Duodenal mucosa (tissue), 2 donors: Measurements from ENCODE around the gene ENPP6.

ENCODE experiments used
- H3K27ac ChIP-seq: one replicate; pipeline ENCODE4 v1.7.0; 2013; ENCODE audit warnings: low read depth, low read length
- H3K27me3 ChIP-seq, 2 donors: one replicate each; pipeline ENCODE4 v1.7.0; 2013; ENCODE audit warnings: low read length in 2 of 2, control low read depth in 1 of 2; ENCODE audit not compliant: insufficient read depth in 2 of 2, control insufficient read depth in 1 of 2
- H3K36me3 ChIP-seq, 2 donors: one replicate each; pipeline ENCODE4 v1.7.0; 2013; ENCODE audit warnings: low read length in 2 of 2, control low read depth in 1 of 2; ENCODE audit not compliant: insufficient read depth in 2 of 2, control insufficient read depth in 1 of 2
- H3K4me1 ChIP-seq, 2 donors: one replicate each; pipeline ENCODE4 v1.7.0; 2013; ENCODE audit warnings: low read length in 2 of 2, control low read depth in 1 of 2; ENCODE audit not compliant: insufficient read depth in 2 of 2, control insufficient read depth in 1 of 2
- H3K4me3 ChIP-seq, 2 donors: one replicate each; pipeline ENCODE4 v1.7.0; 2013; ENCODE audit warnings: low read length in 2 of 2, low read depth in 1 of 2
- H3K9ac ChIP-seq, 2 donors: one replicate each; pipeline ENCODE4 v1.7.0; 2013; ENCODE audit warnings: low read length in 2 of 2, low read depth in 1 of 2
- H3K9me3 ChIP-seq, 2 donors: one replicate each; pipeline ENCODE4 v1.7.0; 2013; ENCODE audit warnings: low read length in 2 of 2, control low read depth in 1 of 2; ENCODE audit not compliant: control insufficient read depth in 1 of 2

ENPP6 gene

GRCh38 chr4:184100297-184100885 is 117.3 kb downstream of the ENPP6 start:
- Histone ChIP-seq H3K36me3 (no peaks in the 10 kb centered on the region), H3K4me3 (no peak overlapping the region), H3K9ac (no peak overlapping the region), H3K27me3 (no peaks in the 10 kb centered on the region), H3K9me3 (no peaks in the 10 kb centered on the region), H3K4me1 (peaks cover 5 to 9% of the 10 kb centered on the region in 2 donors), H3K27ac (no peak overlapping the region)

GRCh38 chr4:184099535-184099966 is 118.1 kb downstream of the ENPP6 start:
- Histone ChIP-seq H3K4me1 (peaks cover 5% of the 10 kb centered on the region in 2 donors), H3K9ac (no peak overlapping the region), H3K27me3 (no peaks in the 10 kb centered on the region), H3K27ac (no peak overlapping the region), H3K4me3 (no peak overlapping the region), H3K9me3 (no peaks in the 10 kb centered on the region), H3K36me3 (no peaks in the 10 kb centered on the region)

- Histone ChIP-seq H3K27me3 (no peaks in the 10 kb centered on the region), H3K27ac (no peak overlapping the region), H3K4me3 (no peak overlapping the region), H3K36me3 (no peaks in the 10 kb centered on the region), H3K9me3 (no peaks in the 10 kb centered on the region), H3K9ac (no peak overlapping the region), H3K4me1 (peaks cover 0 to 3% of the 10 kb centered on the region in 2 donors)
Observed at GRCh38 chr4:184099000-184099399, 118.7 kb downstream of the ENPP6 start.

GRCh38 chr4:184097815-184098214 is 119.9 kb downstream of the ENPP6 start:
- Histone ChIP-seq H3K4me3 (no peak overlapping the region), H3K9me3 (no peaks in the 10 kb centered on the region), H3K27ac (no peak overlapping the region), H3K4me1 (peaks cover 0 to 3% of the 10 kb centered on the region in 2 donors), H3K27me3 (no peaks in the 10 kb centered on the region), H3K36me3 (no peaks in the 10 kb centered on the region), H3K9ac (no peak overlapping the region)

GRCh38 chr4:184097241-184097605 is 120.5 kb downstream of the ENPP6 start:
- H3K27me3 ChIP-seq, result no peaks in the 10 kb centered on the region
- no peaks in the 10 kb centered on the region for H3K36me3 ChIP-seq
- no peak overlapping the region for H3K27ac ChIP-seq
- peak overlapping the region; percentile 13 to 64 for H3K4me3 ChIP-seq
- H3K4me1 ChIP-seq, result peaks cover 0 to 3% of the 10 kb centered on the region in 2 donors
- H3K9me3 ChIP-seq, result no peaks in the 10 kb centered on the region
- H3K9ac ChIP-seq, result peak overlapping the region in 1 of 2 donors; percentile 4

GRCh38 chr4:184096561-184097240 is 121.0 kb downstream of the ENPP6 start:
- Histone ChIP-seq H3K27me3 (no peaks in the 10 kb centered on the region), H3K27ac (no peak overlapping the region), H3K4me3 (peak overlapping the region; percentile 13 to 64), H3K9me3 (no peaks in the 10 kb centered on the region), H3K4me1 (peaks cover 0 to 3% of the 10 kb centered on the region in 2 donors), H3K36me3 (no peaks in the 10 kb centered on the region), H3K9ac (peak overlapping the region in 1 of 2 donors; percentile 4)

GRCh38 chr4:184094532-184095159 is 123.0 kb downstream of the ENPP6 start:
- Histone ChIP-seq H3K9ac (no peak overlapping the region), H3K36me3 (no peaks in the 10 kb centered on the region), H3K4me3 (no peak overlapping the region), H3K9me3 (no peaks in the 10 kb centered on the region), H3K27me3 (no peaks in the 10 kb centered on the region), H3K4me1 (peaks cover 0 to 3% of the 10 kb centered on the region in 2 donors), H3K27ac (no peak overlapping the region)

GRCh38 chr4:184091986-184092385 is 125.7 kb downstream of the ENPP6 start:
- Histone ChIP-seq H3K9me3 (no peaks in the 10 kb centered on the region), H3K9ac (no peak overlapping the region), H3K36me3 (no peaks in the 10 kb centered on the region), H3K4me1 (no peaks in the 10 kb centered on the region), H3K4me3 (no peak overlapping the region), H3K27ac (no peak overlapping the region), H3K27me3 (no peaks in the 10 kb centered on the region)

- Histone ChIP-seq H3K4me1 (no peaks in the 10 kb centered on the region), H3K9me3 (no peaks in the 10 kb centered on the region), H3K4me3 (no peak overlapping the region), H3K27me3 (no peaks in the 10 kb centered on the region), H3K9ac (no peak overlapping the region), H3K27ac (no peak overlapping the region), H3K36me3 (no peaks in the 10 kb centered on the region)
Observed at GRCh38 chr4:184090571-184090970, 127.1 kb downstream of the ENPP6 start.

GRCh38 chr4:184080674-184081073 is 137.0 kb downstream of the ENPP6 start:
- no peak overlapping the region for H3K4me3 ChIP-seq

More at GRCh38 chr4:184080674-184081073, 137.0 kb downstream of the ENPP6 start:
- Histone ChIP-seq H3K36me3 (no peaks in the 10 kb centered on the region), H3K27me3 (no peaks in the 10 kb centered on the region), H3K9ac (no peak overlapping the region), H3K4me1 (no peaks in the 10 kb centered on the region), H3K27ac (no peak overlapping the region), H3K9me3 (no peaks in the 10 kb centered on the region)
